Renal pelvis (tissue), 4 donors: ENCODE data around the gene DOCK3. TPM values are rescaled to one million over a fixed set of nuclear protein-coding genes. Genes with fewer than 3 reads are reported as not detected.
"Not testable (repeated sequence)": the region's sequence is repeated elsewhere in the genome, so short reads cannot be mapped to it uniquely, and the experiment has no call there.

Experiments used
- DNase-seq: peaks from one replicate; pipeline ENCODE4 v3.0.0-alpha.2; 2013
- polyA plus RNA-seq, 3 donors: library from polyadenylated mRNA; unstranded; fragments of 120-200 nt; gene quantifications; one replicate each; pipeline ENCODE4 v1.2.1, GENCODE V29; 2013; ENCODE audit not compliant: insufficient read length in 3 of 3

DOCK3 gene
- polyA plus RNA-seq, 3 donors = 1.2 to 2.1 (median 2.0) TPM

- no peak for DNase-seq
Measured at GRCh38 chr3:50983887-50984286, 309.2 kb downstream of the DOCK3 start.

DNA sequence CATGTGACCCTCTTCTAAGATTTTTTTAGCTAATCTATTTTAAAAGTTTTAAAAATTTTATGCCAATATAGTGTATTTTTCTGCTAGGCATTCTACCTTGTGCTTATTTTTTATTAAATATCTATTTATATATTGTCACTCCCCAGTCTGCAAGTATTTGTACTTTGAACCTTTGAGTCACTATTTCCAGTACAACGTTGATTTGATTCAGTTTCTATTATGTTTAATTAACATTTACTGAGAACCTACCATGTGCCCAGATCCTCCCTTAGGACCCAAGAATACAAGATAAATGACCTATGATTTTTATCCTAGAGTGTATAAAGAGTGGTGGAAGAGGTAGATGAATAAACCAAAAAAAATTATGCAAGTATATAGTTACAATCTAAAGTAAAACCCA is 311.2 kb downstream of the DOCK3 start:
- no peak for DNase-seq

DNA sequence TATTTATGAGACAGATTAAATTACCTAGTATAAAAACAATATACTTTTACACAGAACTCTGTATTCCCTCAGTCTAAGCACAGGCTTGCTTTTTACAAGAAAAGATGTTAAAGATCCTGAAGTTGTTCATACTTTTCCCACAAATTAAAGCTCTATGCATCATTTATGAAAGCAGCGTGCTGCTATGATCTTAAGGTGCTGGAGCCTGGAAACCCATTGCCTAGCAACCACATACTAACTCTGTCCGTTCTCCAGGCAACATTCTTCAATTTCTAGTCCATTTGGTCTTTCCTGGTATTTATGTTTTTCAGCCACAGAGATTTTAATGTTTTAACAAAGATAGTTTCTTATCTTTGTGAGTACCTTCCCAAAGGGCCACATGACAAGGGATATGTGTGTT is 312.0 kb downstream of the DOCK3 start:
- DNase-seq = no peak

- DNase-seq = no peak
Measured at GRCh38 chr3:50994537-50994936, 319.8 kb downstream of the DOCK3 start.

- DNase-seq = no peak
Measured at GRCh38 chr3:50995085-50995824, 320.5 kb downstream of the DOCK3 start.

- DNase-seq = no peak
Measured at GRCh38 chr3:51002495-51002894, 327.8 kb downstream of the DOCK3 start.

DNA sequence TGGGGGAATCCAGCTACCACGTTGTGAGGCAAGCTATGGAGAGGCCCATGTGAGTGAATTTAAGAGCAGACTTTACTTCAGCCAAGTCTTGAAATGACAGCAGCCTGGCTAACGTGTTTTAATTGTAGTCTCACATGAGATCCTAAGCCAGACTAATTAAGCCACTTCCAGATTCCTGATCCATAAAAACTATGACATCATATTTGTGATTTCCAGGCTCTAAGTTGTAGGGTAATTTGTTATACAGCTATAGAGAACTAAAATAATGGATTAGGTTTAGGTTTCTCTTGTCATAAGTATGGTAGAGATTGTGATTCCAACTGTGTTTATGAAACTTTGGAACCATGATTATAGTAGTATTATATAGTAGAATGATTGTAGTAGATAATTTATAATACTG is 329.5 kb downstream of the DOCK3 start:
- no peak for DNase-seq

DNA sequence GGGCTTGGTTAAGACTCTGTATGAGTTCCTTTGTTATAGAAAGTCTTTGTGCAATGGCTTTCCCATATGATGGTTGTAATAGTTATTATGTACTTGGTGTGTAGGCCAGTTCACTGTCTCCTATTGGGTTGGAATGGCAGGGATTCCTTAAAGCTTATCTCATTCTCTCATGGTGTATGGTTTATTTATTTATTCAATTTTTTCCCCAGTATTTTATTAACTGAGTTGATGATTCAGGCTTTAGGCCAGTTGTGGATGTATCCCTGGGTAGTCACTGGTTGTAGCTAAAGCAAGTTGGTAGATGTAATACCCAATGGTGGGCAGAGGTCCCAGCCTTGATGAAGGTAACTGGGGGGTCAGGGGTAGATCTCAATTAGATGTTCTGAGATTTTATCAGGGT is 349.4 kb downstream of the DOCK3 start:
- no peak for DNase-seq

DNA sequence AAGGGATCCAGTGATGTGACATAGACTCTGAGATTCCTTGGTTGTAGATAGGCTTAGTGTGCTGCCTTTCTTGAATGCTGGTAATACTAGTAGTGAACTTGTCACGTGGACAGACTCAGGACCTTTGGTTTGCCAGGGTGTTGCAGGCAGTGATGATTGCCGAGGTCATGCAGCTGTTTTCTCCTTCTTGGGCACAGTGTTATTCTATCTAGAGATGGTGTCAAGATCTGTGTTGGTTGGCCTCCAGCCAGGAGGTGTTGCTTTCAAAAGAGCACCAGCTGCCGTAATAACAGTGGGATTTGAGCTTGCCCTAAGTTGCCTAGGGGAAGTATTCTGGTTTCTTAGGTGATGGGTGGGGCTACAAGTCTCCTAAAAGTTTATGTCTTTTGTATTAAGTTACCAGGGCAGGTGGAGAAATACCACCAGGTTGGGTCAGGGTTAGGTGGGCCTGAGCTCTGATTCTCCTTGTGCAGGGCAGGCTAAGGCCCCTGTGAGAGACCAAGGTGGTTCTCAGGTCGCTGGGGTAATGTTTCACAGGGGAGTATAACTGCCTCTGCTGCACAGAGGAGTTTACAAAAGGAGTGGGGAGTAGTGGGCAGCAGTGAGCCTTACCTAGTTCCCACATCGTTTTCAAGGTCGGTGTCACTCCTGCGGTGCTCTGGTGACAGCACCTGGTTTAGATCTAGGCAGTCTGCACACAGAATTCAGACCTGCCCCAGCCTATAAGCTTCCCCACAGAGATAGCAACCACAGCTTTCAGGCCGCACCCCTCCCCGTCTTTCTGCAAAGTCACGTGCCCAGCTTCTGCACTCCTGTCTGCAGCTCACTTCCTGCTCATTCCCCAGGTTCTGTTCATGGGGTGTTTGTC is 350.3 kb downstream of the DOCK3 start:
- peak; percentile 74 for DNase-seq

GRCh38 chr3:51031666-51032065 is 356.9 kb downstream of the DOCK3 start:
- DNase-seq = no peak

GRCh38 chr3:51035630-51036029 is 360.9 kb downstream of the DOCK3 start:
- no peak for DNase-seq

DNA sequence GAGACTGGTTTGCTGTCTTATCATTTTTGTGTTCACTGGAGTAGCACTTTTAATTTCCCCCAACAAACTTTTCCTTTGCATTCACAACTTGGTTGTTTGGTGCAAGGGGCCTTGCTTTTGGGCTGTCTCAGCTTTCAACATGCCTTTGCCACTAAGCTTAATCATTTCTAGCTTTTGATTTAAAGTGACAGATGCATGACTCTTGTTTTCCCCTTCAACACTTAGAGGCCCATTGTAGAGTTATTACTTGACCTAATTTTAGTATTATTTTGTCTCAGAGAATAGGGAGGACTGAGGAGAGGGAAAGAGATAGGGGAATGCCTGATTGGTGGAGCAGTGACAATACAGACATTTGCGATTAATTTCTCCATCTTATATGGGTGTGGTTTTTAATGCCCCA is 370.3 kb downstream of the DOCK3 start:
- no peak for DNase-seq

GRCh38 chr3:51052562-51052961 is 377.8 kb downstream of the DOCK3 start:
- DNase-seq = no peak

DNA sequence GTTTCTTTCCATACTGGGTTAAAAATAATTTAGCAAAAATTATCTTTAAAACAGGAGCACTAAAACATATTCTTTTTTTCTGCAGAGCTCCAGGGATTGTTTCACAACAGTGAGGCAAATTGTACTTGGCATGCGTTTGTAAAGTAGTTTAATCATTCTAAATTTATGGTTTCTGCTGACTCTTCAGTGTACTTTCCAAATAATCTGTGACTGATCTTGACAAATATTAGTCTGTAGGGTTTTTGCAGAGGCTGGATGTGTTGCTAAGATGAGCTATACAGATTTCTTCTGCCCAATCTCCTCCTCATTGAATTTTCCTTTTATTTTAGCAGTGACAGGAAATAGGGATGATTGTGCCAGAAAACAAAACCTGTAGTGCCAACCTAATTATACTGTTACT is 382.4 kb downstream of the DOCK3 start:
- no peak for DNase-seq

DNA sequence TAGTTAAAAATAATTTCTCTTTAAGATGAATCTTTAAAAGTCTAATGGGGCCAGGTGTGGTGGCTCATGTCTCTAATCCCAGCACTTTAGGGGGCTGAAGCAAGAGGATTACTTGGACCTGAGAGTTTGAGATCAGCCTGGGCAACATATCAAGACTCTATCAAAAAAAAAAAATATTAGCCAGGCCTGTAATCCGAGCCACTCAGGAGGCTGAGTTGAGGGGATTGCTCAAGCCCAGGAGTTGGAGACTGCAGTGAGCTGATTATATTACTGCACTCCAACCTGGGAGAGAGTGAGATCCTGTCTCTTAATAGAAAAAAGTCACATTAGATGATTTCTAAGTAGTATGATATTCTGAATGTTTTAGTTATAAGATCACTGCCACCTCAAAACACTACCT is 388.3 kb downstream of the DOCK3 start:
- DNase-seq = no peak

DNA sequence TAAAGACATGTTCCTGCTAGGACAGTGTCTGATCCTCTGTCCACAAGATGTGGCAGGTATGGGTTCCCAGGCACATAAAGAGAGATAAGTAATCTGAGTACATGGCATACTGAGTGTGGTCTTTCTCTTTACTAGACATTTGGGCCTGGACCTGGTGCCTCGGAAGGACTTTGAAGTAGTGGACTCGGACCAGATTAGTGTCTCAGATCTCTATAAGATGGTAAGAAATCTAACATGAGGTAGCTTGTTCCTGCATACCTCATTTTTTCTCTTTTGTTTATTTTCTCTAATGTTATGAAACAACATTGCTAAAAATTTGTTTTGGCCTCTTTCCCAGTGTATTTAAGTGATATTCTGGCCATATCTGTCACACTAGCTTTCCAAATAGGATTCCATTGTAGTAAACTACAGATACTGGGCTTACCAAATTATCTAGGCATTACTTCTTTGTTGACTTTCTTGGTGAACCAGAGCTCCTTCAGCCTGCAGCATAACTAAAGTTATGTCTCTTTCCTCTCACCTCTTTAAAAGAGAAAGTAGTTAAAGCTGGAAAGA is 400.6 kb downstream of the DOCK3 start:
- DNase-seq = no peak

- DNase-seq = no peak
Measured at GRCh38 chr3:51082363-51082762, 407.6 kb downstream of the DOCK3 start.

GRCh38 chr3:51083490-51083889 is 408.8 kb downstream of the DOCK3 start:
- DNase-seq = no peak

DNA sequence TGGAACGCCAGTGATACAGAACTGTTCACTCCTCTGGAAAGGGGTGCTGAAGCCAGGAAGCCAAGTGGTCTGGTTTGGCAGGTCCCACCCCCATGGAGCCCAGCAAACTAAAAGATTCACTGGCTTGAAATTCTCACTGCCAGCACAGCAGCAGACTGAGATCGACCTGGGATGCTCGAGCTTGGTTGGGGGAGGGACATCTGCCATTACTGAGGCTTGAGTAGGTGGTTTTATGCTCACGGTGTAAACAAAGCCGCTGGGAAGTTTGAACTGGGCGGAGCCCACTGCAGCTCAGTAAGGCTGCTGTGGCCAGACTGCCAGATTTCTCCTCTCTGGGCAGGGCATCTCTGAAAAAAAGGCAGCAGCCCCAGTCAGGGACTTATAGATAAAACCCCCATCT is 417.4 kb downstream of the DOCK3 start:
- not testable (repeated sequence) for DNase-seq

DNA sequence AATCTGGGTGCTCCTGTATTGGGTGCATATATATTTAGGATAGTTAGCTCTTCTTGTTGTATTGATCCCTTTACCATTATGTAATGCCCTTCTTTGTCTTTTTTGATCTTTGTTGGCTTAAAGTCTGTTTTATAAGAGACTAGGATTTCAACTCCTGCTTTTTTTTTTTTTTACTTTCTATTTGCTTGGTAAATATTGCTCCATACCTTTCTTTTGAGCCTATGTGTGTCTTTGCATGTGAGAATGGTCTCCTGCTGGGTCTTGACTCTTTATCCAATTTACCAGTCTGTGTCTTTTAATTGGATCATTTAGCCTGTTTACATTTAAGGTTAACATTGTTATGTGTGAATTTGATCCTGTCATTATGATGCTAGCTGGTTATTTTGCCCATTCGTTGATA is 420.1 kb downstream of the DOCK3 start:
- not testable (repeated sequence) for DNase-seq

GRCh38 chr3:51099794-51100535 is 425.2 kb downstream of the DOCK3 start:
- peak; percentile 46 for DNase-seq

DNA sequence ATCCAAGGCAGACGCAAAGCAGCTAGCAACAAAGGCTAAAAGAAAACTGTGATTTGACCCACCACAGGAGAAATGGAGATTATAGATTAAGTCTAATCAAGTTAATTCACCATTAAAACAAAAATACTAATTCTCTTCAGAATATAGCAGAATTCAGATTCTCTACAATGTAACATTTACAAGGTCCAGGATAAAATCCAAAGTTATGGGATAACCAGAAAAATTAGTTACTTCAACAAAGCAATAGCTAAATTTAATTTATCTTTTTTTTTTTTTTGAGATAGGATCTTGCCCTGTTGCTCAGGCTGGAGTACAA is 425.8 kb downstream of the DOCK3 start:
- no peak for DNase-seq

DNA sequence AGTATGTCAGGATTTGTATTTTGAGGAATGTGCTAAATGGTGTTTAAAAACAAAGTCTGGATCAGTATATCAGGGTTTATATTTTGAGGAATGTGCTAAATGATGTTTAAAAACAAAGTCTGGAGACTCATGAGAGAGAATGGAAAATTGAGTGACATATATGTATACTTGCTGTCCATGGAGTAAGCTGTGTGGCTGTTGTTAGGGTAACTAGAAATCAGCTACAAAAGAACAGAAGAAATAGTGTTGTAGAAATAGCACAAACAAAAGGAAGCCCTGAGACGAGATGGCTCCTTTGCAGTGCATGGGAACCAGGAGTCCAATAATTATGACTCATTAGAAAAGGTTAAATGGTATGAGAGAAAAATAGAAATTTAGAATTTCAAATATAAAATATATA is 427.7 kb downstream of the DOCK3 start:
- DNase-seq = no peak
